Nephron progenitor cell (in vitro differentiated cells): ENCODE measurements around the gene DTNA.
"Not testable (repeated sequence)": the region's sequence is repeated elsewhere in the genome, so short reads cannot be mapped to it uniquely, and the experiment has no call there.

Source experiments
- DNase-seq: peaks from one replicate; pipeline ENCODE4 v3.0.0; 2021
- H3K27ac Mint-ChIP-seq: 2 replicates; pipeline ENCODE4 v1.8.0; 2021; ENCODE audit warnings: mild to moderate bottlenecking, moderate library complexity, mixed read lengths
- H3K27me3 Mint-ChIP-seq: 2 replicates; pipeline ENCODE4 v1.8.0; 2021; ENCODE audit warnings: mild to moderate bottlenecking, low read depth, mixed read lengths; ENCODE audit not compliant: poor library complexity
- H3K36me3 Mint-ChIP-seq: 2 replicates; pipeline ENCODE4 v1.8.0; 2021; ENCODE audit warnings: low read depth, mixed read lengths
- H3K4me1 Mint-ChIP-seq: 2 replicates; pipeline ENCODE4 v1.8.0; 2021; ENCODE audit warnings: mixed read lengths
- H3K4me3 Mint-ChIP-seq: 2 replicates; pipeline ENCODE4 v1.8.0; 2021; ENCODE audit warnings: mild to moderate bottlenecking, moderate library complexity, mixed read lengths
- H3K9me3 Mint-ChIP-seq: 2 replicates; pipeline ENCODE4 v1.8.0; 2021; ENCODE audit warnings: mild to moderate bottlenecking, moderate library complexity, mixed read lengths
- TF ChIP-seq, protein P1 (sequence below): fragments of 200-600 bp; sonication (generic); IDR thresholded peaks from 2 replicates; pipeline ENCODE4 v1.5.0; 2021; ENCODE audit warnings: antibody characterized with exemption

The DTNA gene

DNA sequence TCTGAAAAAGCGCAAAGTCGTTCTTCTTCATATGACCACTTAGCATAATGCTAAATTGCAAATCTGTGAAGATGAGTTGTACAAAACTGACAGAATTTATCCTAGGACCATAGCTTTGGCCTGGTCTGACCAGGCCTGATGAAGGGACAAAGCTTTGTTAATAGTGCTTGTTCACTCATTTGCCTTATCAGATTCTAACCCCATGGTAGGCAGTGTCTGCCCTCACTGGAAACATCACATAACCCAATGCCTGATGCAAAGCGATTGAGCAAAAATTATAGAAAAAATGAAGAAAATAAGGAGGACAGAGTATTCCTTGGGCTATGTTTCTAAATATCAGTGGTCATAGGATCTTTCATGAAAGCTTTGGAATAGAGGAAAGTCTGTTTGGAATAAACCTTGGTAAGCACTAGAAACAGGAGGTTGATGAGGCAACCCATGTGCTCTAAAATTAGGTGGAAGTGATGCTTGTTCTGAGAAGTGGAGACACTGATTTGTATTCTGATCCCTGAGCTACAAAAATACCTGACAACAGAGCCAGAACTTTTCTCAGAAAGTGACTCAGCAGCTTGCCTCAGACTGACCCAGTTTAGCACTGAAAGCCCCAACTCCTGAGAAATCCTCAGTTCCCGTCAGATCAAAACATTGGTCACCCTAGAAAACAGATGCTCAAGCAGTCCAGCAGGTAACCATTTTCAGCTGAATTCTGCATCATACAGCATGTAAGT lies 199.7 kb downstream of the DTNA start:
- Mint-ChIP-seq H3K27me3 (no peaks in the 10 kb centered on the region), H3K27ac (no peak overlapping the region), H3K4me3 (no peak overlapping the region), H3K4me1 (peaks cover 13% of the 10 kb centered on the region), H3K36me3 (no peaks in the 10 kb centered on the region), H3K9me3 (peaks cover 22% of the 10 kb centered on the region)
- TF ChIP-seq, protein P1, sequence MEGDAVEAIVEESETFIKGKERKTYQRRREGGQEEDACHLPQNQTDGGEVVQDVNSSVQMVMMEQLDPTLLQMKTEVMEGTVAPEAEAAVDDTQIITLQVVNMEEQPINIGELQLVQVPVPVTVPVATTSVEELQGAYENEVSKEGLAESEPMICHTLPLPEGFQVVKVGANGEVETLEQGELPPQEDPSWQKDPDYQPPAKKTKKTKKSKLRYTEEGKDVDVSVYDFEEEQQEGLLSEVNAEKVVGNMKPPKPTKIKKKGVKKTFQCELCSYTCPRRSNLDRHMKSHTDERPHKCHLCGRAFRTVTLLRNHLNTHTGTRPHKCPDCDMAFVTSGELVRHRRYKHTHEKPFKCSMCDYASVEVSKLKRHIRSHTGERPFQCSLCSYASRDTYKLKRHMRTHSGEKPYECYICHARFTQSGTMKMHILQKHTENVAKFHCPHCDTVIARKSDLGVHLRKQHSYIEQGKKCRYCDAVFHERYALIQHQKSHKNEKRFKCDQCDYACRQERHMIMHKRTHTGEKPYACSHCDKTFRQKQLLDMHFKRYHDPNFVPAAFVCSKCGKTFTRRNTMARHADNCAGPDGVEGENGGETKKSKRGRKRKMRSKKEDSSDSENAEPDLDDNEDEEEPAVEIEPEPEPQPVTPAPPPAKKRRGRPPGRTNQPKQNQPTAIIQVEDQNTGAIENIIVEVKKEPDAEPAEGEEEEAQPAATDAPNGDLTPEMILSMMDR, result no peak
- no peak for DNase-seq

GRCh38 chr18:34911081-34911480 lies 201.0 kb downstream of the DTNA start:
- H3K36me3 Mint-ChIP-seq, result no peaks in the 10 kb centered on the region
- no peak overlapping the region for H3K4me3 Mint-ChIP-seq
- DNase-seq, result no peak
- peaks cover 12% of the 10 kb centered on the region for H3K9me3 Mint-ChIP-seq
- no peaks in the 10 kb centered on the region for H3K27me3 Mint-ChIP-seq
- peaks cover 16% of the 10 kb centered on the region for H3K4me1 Mint-ChIP-seq
- TF ChIP-seq, protein P1, result no peak
- no peak overlapping the region for H3K27ac Mint-ChIP-seq

DNA sequence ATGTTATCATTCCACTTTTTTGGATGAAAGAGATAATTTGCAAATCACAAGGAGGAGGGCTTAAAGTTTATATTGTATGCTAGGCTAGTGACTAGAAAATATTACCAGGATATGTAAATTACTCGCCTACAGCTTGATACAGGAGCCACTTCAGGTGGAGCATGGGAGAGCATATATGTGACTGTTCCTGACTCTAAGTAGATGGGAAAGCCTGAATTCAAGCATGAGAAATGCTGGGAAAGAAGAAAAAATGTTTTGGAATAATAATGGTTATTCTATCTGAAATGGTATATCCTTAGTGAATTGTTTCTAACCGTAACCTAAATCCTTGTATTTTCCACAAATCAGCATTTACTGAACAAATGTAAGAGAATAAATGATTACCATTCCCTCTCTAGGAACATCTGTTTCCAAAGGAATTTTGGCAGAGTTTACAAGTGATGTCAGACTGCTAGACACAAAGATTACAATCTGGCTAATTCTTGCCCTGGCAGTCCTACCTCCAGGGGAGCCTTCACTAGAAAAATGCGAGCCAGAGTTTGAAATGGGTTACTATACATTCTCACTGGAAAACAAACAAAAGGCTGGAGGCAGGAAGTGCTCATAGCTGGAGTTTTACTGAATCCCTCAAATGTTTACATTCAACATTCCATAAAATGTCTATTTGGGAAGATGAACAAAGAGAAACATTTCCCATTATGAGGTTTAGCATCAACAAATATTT lies 201.7 kb downstream of the DTNA start:
- Mint-ChIP-seq H3K36me3 (no peaks in the 10 kb centered on the region), H3K4me3 (no peak overlapping the region), H3K4me1 (peaks cover 20% of the 10 kb centered on the region), H3K27me3 (peaks cover 2% of the 10 kb centered on the region), H3K27ac (no peak overlapping the region), H3K9me3 (peaks cover 7% of the 10 kb centered on the region)
- TF ChIP-seq, protein P1, result no peak
- DNase-seq, result no peak

DNA sequence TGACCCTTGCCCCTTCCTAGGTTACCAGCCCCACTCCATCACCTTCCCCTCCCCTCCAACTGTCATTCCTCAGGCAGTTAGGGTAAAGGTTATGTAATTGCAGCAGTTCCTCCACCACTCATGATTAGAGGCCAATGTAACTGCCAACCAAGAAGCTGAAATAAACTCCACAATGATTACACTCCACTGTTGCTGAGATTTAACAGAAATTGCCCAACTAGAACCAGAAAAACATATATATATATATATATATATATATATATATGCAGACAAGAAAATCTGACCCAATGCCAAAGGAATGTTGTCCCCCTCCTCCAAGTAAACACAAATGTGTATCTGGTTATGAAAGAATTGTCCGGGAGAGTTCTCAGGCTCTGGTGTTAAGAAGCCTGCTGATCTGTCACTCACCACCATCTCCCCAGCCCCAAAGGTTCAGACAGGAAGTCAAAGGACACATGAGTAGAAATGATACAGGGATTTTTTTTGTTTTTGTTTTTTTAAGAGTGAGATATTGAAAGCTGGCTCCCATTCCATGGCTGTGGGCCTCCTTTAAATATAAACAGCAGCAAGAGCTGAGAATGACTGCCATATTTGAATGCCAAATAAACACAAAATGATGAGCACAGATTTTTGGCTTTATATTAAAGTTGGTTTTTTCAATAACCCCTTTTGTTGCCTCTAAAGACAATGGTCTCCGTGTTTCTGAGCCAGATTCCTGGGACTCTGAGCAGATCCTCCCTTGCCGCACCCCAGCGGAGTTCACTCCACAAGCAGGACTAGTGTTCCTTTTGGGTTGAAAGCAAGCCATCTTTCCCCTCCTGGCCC lies 204.0 kb downstream of the DTNA start:
- peak overlapping the region; percentile 97 for H3K27ac Mint-ChIP-seq
- H3K36me3 Mint-ChIP-seq, result no peaks in the 10 kb centered on the region
- H3K9me3 Mint-ChIP-seq, result no peaks in the 10 kb centered on the region
- H3K4me1 Mint-ChIP-seq, result peaks cover 31% of the 10 kb centered on the region
- no peak for DNase-seq
- TF ChIP-seq, protein P1, result no peak
- H3K4me3 Mint-ChIP-seq, result peak overlapping the region; percentile 40
- peaks cover 2% of the 10 kb centered on the region for H3K27me3 Mint-ChIP-seq

GRCh38 chr18:34915046-34915445 lies 204.9 kb downstream of the DTNA start:
- H3K36me3 Mint-ChIP-seq, result no peaks in the 10 kb centered on the region
- H3K9me3 Mint-ChIP-seq, result no peaks in the 10 kb centered on the region
- DNase-seq, result no peak
- H3K4me1 Mint-ChIP-seq, result peaks cover 36% of the 10 kb centered on the region
- H3K27ac Mint-ChIP-seq, result no peak overlapping the region
- H3K27me3 Mint-ChIP-seq, result peaks cover 2% of the 10 kb centered on the region
- TF ChIP-seq, protein P1, result no peak
- peak overlapping the region; percentile 34 for H3K4me3 Mint-ChIP-seq

- not testable (repeated sequence) for DNase-seq, H3K27me3 Mint-ChIP-seq, H3K4me3 Mint-ChIP-seq, H3K9me3 Mint-ChIP-seq, H3K27ac Mint-ChIP-seq, H3K36me3 Mint-ChIP-seq
- peaks cover 36% of the 10 kb centered on the region for H3K4me1 Mint-ChIP-seq
Measured at GRCh38 chr18:34916539-34916938, 206.4 kb downstream of the DTNA start.
